ENCODE results near the gene TAF4B.
"Not testable (repeated sequence)": the region's sequence is repeated elsewhere in the genome, so short reads cannot be mapped to it uniquely, and the experiment has no call there.

Gene TAF4B

GRCh38 chr18:26434887-26435286, 208.6 kb downstream of the TAF4B start:
- DNase-seq, result no peak

DNA sequence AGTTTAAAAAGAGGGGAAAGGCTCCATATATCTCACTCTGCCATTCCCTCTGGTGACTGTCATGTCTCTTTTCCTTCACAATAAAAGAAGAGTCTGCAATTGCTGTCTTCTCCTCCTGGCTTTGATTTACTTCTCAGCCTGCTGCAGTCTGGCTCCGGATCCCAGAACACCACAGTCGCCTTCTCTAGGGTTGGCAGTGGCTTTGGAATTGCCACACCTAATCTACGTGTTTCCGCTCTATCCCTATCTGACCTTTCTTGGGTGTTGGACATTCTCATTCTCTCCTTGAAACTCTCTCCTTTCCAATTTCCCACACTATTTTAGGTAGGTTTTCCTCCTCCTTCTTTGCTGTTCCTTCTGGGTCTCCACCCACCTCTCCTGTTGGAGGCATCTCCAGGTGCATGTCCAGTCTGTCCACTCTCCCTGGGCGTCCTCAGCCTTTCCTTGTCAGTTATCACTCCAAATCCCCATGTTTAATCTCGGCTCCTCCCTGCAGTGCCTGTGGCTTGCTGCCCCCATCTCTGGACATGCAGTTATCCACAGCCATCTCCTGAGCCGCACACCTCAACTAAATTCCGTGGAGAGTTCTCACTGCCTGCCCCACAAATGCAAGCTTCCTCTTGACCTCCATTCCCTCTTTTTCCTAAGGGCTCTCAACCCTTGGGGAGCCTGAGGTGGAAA, 209.3 kb downstream of the TAF4B start:
- DNase-seq, result no peak

DNA sequence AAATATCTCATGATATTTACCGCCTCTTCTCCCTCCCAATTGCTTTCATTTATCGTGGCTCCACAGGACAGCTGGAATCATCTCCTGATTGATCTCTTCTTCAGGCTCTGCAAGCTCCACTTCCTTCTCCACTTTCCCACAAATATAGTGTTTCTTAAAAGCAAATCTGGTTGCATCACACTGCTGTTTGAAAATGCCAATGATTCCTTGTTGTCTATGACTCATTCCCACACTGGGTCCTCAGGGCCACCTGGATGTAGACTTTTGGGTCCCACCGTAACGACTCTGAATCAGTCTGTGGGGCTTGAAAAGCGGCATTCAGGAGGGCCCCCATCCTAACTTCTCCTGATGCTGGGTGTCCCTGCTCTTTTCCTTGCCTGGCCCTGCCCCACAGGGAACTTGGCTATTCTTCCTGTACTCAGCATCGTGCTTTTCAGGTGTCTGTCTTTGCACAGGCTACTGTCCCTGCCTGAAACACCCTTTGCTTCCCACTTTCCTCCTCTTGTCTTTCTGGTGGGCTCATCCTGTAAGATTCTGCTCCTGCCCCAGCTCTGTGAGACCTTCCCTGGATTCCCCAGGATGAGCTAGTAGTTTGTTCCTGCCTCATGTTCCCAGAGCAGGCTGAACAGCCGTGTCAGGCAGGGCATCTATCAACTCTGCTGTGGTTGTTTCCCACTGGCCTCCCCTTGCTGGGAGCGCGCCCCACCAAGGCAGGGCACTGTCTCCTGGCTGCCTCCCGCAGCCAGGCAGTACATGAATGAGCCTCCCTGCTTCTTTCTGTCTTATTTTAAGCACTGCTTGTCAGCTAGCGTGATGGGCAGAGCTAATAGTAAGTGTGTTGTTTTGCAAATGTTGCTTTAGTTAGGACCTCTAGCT, 210.2 kb downstream of the TAF4B start:
- DNase-seq, result no peak

GRCh38 chr18:26437634-26438033, 211.4 kb downstream of the TAF4B start:
- not testable (repeated sequence) for DNase-seq

DNA sequence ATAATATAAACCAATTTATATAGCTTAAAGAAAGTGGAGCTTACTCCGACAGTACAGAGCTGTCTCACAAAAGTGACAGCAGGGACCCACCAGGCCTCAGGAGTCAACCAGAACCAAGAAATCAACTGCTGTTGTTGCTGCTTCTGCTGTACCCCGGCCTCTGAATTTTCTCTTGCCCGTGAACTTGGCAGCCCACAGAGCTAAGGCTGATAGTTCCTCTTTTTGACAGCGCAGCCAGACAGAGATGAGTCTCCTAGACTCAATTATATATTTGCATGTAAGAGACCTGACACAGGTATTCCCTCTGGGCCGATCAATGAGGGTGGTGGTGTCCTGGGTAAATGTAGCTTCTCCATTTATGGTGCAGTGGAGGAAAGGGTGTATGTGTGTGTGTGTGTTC, 212.7 kb downstream of the TAF4B start:
- no peak for DNase-seq

DNA sequence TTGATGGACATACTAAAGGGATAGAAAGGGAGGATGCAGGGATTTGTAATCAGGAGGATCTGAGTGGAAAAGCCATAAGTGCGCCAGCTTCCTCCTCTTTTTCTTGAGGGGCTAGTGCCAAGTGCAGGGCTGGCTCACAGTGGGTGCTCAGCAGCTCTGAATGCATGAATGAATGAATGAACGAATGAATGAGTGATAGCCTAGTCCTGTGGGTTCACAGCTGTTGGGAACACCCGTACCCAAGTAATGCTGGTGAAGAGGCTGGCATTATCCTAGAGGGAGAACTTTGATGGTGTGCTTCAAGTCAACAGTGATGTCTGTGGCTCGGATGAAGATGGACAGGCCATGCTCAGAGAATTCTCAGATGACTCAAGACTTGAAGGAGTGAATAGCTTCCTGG, 213.3 kb downstream of the TAF4B start:
- no peak for DNase-seq

- no peak for DNase-seq
These were observed 214.4 kb downstream of the TAF4B start for GRCh38 chr18:26440644-26441043.
